Measurements from ENCODE around the gene NCOA1.
A peak's percentile ranks its signal among the peaks of the same experiment; 100 is the strongest.

The NCOA1 gene

GRCh38 chr2:24451805-24452501, 39.1 kb upstream of the NCOA1 start:
- no peaks in the 10 kb centered on the region for H4K20me1 ChIP-seq (ENCODE audit: control insufficient read depth, insufficient read depth, low read depth, low read length)
- no peaks in the 10 kb centered on the region for H3K9me2 ChIP-seq (replicated peaks; ENCODE audit: control insufficient read depth, low read length)
- peak overlapping the region; percentile 4; the same call in 1 of the 2 replicates for H3K4me2 ChIP-seq (ENCODE audit: low read length)
- no peaks in the 10 kb centered on the region for H3K36me3 ChIP-seq (ENCODE audit: control insufficient read depth, low read length)
- no peaks in the 10 kb centered on the region for H3K9me3 ChIP-seq (ENCODE audit: control insufficient read depth, insufficient read depth, low read length)
- TF ChIP-seq EZH2phosphoT487 (IDR thresholded peaks at IDR 0.05; ENCODE audit: borderline replicate concordance, low read length), result no peak
- TF ChIP-seq CTCF (IDR thresholded peaks at IDR 0.05; ENCODE audit: low read depth, low read length, poor library complexity, severe bottlenecking), result no peak
- no peak overlapping the region for H3K4me3 ChIP-seq (ENCODE audit: low read length)
- H3K27ac ChIP-seq (ENCODE audit: low read depth, low read length), result no peak overlapping the region
- H3K27me3 ChIP-seq (ENCODE audit: control insufficient read depth, low read length), result peaks cover 7% of the 10 kb centered on the region; the same call in 1 of the 2 replicates
- no peaks in the 10 kb centered on the region for H3K4me1 ChIP-seq (ENCODE audit: control insufficient read depth, low read length)
- no peaks in the 10 kb centered on the region for H3K79me2 ChIP-seq (ENCODE audit: control insufficient read depth, low read length)
- H3F3A ChIP-seq (ENCODE audit: control insufficient read depth, insufficient read depth), result no peaks in the 10 kb centered on the region

GRCh38 chr2:24452502-24452885, 38.6 kb upstream of the NCOA1 start:
- no peaks in the 10 kb centered on the region for H3K9me2 ChIP-seq (replicated peaks; ENCODE audit: control insufficient read depth, low read length)
- H3K4me1 ChIP-seq (ENCODE audit: control insufficient read depth, low read length), result no peaks in the 10 kb centered on the region
- H3K36me3 ChIP-seq (ENCODE audit: control insufficient read depth, low read length), result no peaks in the 10 kb centered on the region
- H3K27ac ChIP-seq (ENCODE audit: low read depth, low read length), result no peak overlapping the region
- H4K20me1 ChIP-seq (ENCODE audit: control insufficient read depth, insufficient read depth, low read depth, low read length), result no peaks in the 10 kb centered on the region
- peak overlapping the region; percentile 4; the same call in 1 of the 2 replicates for H3K4me2 ChIP-seq (ENCODE audit: low read length)
- H3K9me3 ChIP-seq (ENCODE audit: control insufficient read depth, insufficient read depth, low read length), result no peaks in the 10 kb centered on the region
- no peaks in the 10 kb centered on the region for H3K79me2 ChIP-seq (ENCODE audit: control insufficient read depth, low read length)
- TF ChIP-seq CTCF (IDR thresholded peaks at IDR 0.05; ENCODE audit: low read depth, low read length, poor library complexity, severe bottlenecking) (no peak), EZH2phosphoT487 (IDR thresholded peaks at IDR 0.05; ENCODE audit: borderline replicate concordance, low read length) (no peak)
- no peaks in the 10 kb centered on the region for H3F3A ChIP-seq (ENCODE audit: control insufficient read depth, insufficient read depth)
- no peak overlapping the region for H3K4me3 ChIP-seq (ENCODE audit: low read length)
- H3K27me3 ChIP-seq (ENCODE audit: control insufficient read depth, low read length), result peaks cover 12% of the 10 kb centered on the region; the same call in 1 of the 2 replicates

GRCh38 chr2:24453379-24454073, 37.5 kb upstream of the NCOA1 start:
- Histone ChIP-seq H3K4me2 (ENCODE audit: low read length) (no peak overlapping the region), H3K4me1 (ENCODE audit: control insufficient read depth, low read length) (no peaks in the 10 kb centered on the region), H3K27me3 (ENCODE audit: control insufficient read depth, low read length) (peaks cover 11% of the 10 kb centered on the region; the same call in 1 of the 2 replicates), H3K9me3 (ENCODE audit: control insufficient read depth, insufficient read depth, low read length) (no peaks in the 10 kb centered on the region), H3K4me3 (ENCODE audit: low read length) (no peak overlapping the region), H3K36me3 (ENCODE audit: control insufficient read depth, low read length) (no peaks in the 10 kb centered on the region), H3K27ac (ENCODE audit: low read depth, low read length) (no peak overlapping the region), H3K9me2 (replicated peaks; ENCODE audit: control insufficient read depth, low read length) (no peaks in the 10 kb centered on the region), H4K20me1 (ENCODE audit: control insufficient read depth, insufficient read depth, low read depth, low read length) (no peaks in the 10 kb centered on the region), H3F3A (ENCODE audit: control insufficient read depth, insufficient read depth) (no peaks in the 10 kb centered on the region), H3K79me2 (ENCODE audit: control insufficient read depth, low read length) (no peaks in the 10 kb centered on the region)
- no peak for TF ChIP-seq CTCF (IDR thresholded peaks at IDR 0.05; ENCODE audit: low read depth, low read length, poor library complexity, severe bottlenecking)
- TF ChIP-seq EZH2phosphoT487 (IDR thresholded peaks at IDR 0.05; ENCODE audit: borderline replicate concordance, low read length), result no peak
